ENCODE results near the gene C7orf25.

The C7orf25 gene

DNA sequence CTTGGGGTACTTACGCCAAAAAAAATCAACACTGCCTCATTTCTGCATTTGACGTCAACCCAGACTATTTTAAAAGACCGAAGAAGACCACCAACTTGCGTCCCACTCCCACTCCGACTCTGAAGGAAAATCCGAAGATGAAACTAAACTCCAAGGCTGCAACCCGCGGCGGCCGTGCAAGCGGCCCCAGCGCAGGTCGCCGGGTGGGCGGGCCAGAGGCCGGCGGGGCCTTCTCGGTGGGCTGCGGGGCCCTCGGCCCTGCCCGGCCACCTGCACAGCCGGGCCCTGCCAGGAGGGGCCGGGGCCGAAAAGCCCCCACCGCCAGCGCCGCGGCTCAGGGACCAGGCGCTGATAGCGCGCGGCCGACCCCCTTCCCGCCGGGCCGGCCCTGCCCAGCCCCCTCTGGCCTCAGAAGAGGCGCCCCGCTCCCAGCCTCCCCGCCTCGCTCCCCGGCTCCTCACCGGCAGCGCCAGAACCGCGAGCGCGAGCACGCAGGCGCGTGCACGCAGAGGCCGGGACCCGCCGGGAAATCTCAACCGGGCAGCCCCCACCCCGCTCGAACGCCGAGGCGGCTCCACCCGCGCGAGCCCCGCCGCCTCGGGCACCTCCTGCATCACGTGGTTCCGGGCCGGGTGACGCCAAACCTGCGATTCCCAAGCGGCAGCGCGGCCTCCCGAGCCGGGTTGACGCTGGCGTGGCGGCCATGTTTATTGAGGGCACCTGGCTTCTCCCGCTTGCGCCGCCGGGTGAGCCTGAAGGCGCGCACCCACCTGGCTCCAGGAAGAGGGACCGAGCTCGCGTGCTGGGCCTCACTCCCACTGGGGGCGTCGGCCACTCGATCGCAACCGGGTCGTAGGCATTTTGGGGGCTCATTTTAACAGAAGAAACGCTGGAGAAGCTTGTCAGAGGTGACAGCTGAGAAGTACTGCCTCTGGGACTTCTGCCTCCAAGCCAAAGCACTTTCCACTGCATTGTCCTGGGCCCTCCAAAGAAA lies at the start of gene C7orf25:
Gene C7orf25 (minus strand): TSS at position 617 of the 994 bp plus-strand sequence. CDS start 1,170 bp downstream, outside the sequence.
- DNase-seq: peak; percentile 95 to 97 (median 97)

DNA sequence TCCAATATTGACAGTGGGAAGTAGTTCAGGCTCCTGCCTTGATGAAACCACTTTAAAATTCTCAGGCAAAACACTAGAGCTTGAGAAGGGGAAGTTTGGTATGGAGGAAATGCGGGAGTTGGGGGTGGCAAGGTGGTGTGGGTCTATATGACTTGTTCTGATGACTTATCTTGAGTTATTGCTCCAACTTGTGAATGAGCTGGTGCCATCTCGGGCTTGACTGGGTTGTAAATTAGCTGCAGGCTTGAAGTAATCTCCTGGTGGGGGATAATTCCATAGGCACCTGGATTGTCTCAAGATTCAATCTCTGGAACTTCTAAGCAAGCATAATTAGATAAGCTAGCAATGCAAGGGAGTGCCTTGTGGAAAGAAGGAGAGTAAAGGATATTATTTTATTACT lies 49.3 kb upstream of the C7orf25 start:
- peak; percentile 30 to 48 (median 32) for DNase-seq

DNA sequence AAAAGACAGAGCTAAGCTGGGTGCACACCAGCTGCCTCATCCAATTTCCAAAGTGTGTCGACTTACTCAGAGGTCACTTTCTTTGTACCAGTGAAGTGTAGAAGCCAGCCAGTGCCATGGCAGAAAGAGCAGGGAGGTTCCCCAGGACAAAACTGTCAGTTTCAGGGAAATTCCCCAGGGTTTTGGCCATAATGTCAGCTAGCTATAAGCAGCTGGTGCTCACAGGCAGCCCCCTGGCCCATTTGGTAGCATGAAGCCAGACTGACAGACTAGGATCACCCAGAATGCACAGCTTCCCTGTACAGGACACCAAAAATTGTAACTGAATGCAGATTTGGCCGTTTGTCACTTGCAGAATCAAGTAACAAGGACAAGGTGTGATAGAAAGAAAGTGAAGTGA lies 48.9 kb upstream of the C7orf25 start:
- peak; percentile 26 to 48 (median 39) for DNase-seq

DNA sequence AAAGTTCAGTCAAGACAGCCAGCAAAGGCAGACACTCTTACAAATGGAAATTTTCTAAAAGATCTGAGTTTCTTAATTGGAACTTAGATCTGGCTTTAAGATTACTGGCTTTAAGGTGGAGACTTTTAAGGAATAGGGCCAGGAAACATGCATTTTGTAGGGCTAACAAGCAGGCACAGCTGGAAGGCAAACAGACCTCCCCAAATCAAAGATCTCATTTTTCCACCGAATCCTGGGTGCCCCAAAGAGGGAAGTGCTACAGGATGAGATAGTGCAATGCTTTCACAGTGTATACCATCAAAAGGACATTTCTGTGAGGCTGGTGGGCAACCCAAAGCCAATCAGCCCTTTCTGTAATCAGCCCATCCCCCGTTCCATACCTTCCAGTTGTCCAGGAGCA lies 47.7 kb upstream of the C7orf25 start:
- no peak for DNase-seq

DNA sequence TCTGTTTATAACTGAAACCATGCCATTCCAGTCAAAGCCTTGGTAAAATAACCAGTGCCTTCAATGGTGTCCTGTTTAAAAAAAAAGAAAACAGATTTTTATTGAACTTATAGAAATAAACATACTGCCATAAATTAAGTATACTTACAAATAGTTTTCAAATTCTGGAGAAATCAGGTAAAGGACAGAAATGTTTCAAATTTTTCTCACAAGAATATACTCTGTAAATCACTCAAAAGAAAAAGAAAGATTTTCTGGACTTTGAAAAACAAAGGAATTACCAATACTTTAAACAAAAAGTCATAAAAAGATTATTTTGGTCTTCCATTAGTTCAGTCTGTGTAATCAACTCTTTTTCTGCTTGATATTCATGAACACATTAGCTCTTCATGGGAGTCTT lies 44.2 kb upstream of the C7orf25 start:
- DNase-seq: no peak

DNA sequence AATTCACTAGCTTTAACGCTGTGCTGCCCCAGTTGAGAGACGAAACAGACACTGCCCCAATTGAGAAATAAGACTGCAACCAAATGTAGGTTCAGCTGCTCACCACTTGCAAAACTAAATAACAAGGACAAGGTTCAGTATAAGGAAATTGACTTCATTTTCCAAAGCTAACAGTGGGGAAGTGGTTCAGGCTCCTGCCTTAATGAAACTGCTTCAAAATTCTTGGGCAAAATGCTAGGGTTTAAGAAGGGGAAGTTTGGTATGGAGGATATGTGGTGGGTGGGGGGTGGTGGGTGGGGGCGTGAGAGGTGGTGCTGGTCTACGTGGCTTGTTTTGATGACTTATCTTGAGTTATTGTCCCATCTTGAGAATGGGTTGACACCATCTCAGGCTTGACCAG lies 42.1 kb upstream of the C7orf25 start:
- peak; percentile 65 to 69 (median 67) for DNase-seq

DNA sequence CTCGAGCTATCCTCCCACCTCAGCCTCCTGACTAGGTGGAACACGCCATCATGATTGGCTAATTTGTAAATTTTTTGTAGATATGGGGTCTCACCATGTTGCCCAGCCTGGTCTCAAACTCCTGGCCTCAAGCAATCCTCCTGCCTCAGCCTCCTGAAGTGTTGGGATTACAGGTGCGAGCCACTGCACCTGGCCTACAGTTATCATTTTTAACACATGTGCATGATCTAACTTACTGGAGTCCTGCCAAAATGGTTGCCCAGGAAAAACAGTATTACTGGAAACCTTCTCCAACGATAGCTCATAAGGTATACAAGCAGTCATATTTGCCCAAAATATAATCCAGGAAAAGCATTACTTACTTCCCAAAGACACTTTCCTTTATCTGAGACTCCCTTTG lies 40.5 kb upstream of the C7orf25 start:
- no peak for DNase-seq

DNA sequence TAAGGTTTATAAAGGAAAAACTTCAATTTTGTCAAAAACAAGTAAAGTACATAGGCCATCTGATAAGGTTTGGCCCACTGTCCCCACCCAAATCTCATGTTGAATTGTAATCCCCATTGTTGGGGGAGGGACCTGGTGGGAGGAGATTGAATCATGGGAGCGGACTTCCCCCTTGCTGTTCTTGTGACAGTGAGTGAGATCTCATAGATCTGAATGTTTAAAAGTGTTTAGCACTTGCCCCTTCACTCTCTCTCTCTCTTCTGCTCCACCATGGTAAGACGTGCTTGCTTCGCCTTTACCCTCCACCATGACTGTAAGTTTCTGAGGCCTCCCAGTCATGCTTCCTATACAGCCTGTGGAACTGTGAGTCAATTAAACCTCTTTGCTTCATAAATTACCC lies 38.5 kb upstream of the C7orf25 start:
- DNase-seq: peak in 1 of 3 donors; percentile 20

DNA sequence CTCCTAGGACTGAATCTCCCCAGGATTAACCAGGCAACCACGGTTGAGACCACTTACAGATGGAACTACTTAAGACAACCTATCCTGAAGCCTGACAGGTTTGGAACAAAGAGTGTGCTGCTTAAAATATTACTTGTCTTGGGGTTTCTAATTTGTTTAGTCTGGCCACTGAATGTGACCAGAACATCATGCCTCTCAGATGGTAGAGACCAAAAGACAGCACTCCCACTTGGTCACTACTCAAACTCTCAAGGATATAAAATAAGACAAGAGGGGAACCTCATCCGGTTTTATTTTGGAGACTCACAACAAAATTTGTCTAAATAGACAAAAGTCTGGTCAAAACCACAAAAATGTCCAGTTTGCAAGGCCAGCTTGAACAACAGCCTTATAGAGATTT lies 35.7 kb upstream of the C7orf25 start:
- no peak for DNase-seq

DNA sequence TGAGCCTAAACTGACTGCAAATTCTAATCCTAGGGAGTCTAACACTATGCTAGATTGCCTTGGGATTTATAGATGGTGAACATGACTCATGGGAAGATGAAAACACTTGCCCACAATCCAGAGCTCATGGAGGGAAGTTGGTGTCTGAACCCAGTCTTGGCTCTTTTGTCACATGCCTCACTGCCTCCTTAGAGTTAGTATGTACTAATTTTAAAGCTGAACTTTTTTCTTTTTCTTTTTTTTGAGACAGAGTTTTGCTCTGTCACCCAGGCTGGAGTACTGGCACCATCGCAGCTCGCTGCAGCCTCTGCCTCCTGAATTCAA lies 34.7 kb upstream of the C7orf25 start:
- peak; percentile 52 to 66 (median 58) for DNase-seq

DNA sequence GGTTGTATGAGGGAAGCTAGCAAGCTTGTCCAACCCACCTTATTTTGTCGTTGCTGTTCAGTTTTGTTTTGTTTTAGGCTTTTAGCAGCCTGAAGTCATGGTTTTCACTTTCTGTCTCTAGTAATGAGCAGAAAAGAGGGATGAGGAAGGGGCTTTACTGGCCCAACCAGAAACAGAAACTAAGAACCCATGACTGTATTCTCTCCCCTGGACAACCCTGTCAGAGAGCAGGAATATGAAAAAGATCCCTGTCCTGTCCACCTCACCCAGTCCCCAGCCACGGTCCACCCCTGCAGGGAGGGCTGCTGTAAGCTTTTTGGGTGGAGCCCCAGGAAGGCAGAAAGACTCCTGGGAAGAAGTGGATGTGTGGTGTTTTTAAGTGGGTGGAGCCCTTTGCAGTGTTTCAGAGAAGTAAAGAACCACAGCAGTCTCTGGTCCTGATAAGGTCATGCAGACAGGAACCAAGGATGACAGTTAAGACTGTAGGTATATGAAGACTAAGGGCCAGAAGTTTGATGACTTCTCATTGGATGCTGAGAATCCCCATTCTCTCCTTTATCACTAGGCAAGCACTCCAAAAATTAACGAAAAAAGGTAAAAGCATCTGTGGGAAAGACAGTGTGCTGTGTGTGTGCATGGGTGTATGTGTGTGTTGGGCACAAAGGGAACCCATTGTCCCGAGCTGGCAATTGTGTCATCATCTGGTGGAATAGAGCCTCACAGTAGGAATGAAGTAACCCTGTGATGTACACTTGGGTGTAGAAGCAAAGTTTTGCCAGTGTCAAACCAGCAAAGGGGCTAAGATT lies 34.2 kb upstream of the C7orf25 start:
- peak; percentile 44 to 81 (median 78) for DNase-seq

DNA sequence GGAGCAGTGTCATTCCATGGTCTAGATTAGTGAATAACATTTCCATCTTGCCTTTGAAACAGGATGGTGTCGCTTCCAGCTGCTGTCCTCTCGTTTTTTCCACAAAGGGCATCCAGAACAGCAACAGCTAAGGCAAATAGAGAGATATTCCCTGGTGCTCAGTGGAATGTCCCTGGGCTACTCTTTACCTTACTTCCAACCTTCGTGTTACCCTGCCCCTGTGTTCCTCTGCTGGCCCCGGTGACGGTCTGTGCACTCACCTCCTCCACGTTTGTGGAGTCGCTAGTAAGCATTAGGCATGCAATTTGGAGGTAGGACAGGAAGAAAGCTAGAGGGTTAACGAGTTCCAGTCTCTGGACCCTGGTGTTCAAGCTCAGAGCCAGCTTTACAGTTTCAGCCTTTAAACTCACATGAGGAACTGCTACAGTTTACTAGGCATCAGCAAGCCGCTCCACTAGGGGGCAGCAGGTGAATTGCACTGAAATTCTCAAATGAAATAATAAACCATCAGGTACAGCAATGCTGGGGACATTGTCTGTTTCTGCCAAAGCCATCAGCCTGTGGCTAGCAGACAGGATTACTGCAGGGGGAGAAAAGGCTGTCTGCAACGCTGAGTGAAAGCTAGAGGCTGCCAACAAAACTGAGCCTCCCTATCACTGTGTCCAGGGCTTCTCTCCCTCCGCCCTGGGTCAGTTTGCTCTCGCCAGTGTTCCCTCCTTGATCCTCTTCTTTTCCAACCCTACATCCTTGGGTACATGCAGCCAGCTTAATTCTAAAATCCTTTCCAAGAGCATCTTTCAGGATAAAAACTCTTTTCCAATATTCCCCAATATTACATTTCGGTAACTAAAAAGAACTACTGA lies 29.3 kb upstream of the C7orf25 start:
- peak; percentile 81 to 90 (median 86) for DNase-seq

DNA sequence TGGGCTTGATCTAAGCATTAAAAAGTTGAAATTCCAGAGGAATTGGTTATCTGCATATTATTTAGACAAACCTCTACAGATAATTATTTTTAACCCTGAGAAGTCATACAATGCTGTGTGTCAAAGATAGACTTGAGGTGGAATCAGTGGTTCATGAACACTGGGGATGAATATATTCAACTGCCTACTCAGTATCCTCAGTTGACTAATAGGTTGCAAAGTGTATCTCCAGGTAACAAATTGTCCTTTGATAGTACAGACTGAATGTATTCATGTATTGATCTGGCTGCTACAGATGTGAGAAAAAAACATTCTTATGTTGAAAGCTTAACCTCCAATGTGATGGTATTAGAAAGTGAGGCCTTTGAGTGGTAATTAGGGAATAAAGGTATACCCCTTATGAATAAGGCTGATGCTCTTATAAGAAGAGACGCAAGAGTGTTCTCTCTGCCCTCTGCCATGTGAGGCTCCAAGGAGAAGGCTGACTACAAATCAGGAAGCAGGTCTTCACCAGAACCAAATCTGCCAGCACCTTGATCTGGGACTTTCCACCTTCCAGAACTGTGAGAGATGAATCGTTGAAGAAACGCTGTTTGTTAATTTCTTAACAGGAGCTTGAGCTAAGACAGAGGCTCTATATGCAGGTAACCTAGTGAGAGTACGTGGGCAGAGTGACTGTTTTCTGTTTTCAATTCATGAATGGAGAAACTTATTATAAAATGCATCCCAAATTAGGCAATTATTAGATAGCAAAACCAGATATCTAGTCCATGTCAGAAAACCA lies 27.8 kb upstream of the C7orf25 start:
- no peak for DNase-seq

DNA sequence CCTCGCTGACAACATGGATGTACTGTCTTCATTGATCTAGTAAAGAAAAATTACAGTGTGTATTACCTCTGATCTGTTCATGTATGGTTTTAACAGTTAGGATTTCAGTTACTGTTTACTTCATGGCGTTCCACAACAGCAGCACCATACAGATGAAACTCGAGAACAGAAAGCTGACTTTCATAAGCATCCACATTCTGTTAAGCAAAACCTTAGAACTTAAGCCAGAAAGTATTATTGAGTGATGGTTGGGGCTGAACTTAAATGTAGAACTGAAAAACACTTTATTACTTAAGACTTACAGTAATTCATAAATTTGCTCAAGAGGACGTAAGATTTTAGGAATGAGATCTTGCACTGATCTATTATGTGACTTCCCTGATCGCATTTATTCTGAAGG lies 24.0 kb upstream of the C7orf25 start:
- no peak for DNase-seq

DNA sequence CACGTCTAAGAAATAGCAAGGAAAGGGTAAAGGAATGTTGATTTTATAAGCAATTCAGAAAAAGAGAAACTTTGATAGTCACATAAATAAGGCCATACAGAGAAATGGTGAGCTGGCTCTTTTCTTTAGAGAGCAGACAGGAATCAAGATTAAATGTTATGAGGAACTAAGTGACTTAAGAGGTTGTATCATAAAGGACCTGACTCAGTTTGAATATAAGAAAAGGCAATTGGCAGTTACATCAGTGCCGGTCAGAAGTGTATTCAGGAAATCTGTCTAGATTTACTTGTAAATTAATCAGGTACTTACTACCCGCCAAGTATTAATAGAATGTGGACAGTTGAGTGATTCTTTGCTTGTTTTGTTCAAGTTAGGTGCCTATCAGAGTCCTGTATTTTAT lies 22.4 kb upstream of the C7orf25 start:
- peak; percentile 13 to 58 (median 42) for DNase-seq

DNA sequence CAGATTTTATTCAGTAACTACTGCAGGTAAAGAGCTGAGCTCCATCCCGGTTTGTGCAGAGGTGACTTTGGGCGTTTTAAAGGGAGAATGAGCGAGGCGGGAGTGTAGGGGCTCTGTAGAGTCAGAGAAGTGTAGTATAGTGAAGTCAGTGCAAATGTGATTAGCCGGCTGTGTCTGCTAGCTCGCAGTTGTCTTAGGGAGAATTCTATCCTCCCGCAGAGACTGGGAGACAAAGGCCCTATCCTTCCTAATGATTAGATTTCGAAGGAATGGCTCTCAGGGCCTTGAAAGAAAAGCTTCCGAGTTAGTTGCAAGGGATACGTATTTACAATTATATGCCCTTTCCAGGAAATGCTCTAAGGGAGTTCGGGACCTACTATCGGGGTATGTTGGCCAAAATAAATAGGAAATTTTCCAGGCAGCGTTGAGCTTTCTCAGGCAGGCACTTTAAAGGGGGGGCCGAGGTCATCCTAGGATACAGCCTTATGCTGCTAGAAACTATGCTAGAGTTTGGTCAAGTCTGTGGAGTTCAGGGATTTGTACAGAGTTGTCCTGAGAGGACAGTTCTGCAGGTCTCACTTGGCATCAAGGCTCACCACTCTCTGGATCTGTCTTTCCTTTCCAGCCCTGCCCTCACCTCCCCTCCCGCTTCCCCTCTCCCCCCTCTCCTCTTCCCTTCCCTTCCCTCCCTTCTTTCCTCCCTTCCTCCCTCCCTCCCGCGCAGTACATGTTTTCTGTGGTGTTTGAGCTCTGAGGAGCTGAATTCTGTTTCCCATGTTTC lies 21.1 kb upstream of the C7orf25 start:
- DNase-seq: peak in 2 of 3 donors; percentile 26

DNA sequence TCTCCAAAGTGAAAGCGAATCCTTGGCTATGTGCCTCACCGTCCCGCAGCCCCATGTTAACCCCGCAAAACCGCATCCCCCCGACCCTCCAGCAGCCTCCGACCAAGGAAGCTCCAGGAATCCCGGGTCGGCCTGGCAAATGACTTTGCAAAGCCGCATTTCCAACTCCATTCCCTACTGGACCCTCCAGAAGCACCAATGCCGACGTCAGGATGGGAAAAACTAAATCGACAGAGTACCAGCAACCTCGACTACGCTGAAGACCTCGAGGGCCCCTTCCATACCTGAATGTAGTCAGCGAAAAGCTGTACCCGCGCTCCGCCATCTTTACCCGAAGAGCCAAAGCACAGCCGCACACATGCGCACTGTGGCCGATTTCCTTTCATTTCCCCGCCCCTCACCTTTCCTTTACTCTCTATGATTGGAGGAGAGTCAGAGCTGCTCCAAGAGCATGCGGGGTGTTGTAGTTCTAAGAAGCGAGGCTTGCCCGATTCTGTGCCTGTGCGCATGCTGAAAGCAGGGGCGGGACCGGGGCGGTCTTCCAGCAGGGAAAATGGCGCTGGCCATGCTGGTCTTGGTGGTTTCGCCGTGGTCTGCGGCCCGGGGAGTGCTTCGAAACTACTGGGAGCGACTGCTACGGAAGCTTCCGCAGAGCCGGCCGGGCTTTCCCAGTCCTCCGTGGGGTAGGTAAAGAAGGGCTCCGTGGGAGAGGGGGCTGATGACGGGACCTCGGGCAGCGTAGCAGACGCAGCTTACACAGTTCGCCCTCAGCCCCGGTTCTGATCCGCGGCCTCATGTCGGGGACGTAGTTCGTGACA lies 20.2 kb upstream of the C7orf25 start, which contains the start of the genes MRPL32 and PSMA2:
Gene MRPL32 (plus strand): TSS at position 543 of the 818 bp plus-strand sequence. CDS start 11 bp downstream, at position 554.
Gene PSMA2 (minus strand): TSS at position 341 of the 818 bp plus-strand sequence. CDS start 16 bp downstream, at position 325.
- DNase-seq: peak; percentile 97 to 99 (median 98)

DNA sequence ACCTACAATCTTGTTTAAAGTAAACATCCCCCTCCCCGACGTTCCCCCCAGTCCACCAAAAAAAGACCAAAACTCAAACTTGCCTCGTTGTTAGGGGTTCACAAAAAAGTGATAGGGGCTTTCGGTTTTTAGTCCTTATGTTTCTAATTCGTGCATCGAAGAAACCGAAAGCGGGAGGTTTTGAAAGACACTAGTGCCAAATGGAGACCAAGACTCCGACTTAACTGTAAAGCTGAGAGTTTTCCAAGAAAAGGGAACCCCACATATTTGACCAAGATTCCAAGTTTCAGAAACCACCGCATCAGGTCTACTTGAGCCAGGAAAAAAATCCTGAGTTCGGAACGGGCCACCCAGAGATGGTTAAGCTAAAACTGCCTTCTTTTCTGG lies 19.6 kb upstream of the C7orf25 start:
- peak; percentile 47 to 77 (median 70) for DNase-seq

DNA sequence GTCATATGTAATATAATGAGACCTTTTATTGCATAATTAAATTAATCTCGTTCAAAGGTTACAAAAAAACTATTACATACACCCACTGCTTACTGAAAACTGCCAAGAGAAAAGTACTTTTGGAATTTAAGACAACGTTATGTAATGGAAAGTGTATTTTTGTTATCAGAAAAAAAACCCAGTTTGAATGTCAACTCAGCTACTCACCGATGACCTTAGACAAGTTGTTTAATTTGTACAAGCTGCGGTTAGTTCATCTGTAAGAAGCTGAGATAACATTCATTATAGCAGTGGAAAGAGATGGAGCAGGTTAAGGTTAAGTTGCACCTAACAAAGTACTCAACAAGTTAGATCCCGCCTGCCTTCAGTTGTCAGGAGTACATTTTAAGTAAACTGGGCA lies 19.0 kb upstream of the C7orf25 start:
- peak in 1 of 3 donors; percentile 22 for DNase-seq

DNA sequence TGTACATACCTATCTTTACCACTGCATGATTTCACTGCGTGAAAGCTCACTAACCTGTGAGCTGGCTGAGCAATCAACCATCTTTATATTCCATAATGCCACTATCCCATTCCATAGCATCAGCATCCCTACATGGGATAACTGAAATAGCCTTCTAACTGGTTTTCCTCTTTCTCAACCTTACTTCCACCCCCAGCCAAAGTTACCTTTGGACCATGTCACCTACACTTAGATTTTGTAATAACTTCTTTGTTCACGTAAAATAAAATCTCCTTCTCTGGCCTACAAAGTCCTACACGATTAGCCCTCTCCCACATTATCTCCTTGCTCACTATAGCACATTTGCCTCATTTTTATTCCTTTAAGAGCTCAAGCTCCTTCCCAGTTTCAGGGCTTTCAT lies 17.6 kb upstream of the C7orf25 start:
- no peak for DNase-seq

Measured in suppressor macrophage treated with lipopolysaccharide for 1 hour (primary cell).